Neuronal stem cell (in vitro differentiated cells): ENCODE data around the gene KDM4C.

ENCODE experiments used
- DNase-seq: peaks from one replicate; pipeline ENCODE4 v3.0.0-alpha.2; 2013; ENCODE audit warnings: low spot score
- H2AFZ ChIP-seq: one replicate; pipeline ENCODE4 v1.6.1; 2013; ENCODE audit warnings: mild to moderate bottlenecking, low read length, inconsistent platforms
- H2AK5ac ChIP-seq: 2 replicates; pipeline ENCODE4 v1.6.1; 2013; ENCODE audit warnings: low read depth, mild to moderate bottlenecking, inconsistent platforms, low read length, moderate library complexity, mixed read lengths
- H2BK120ac ChIP-seq: 2 replicates; pipeline ENCODE4 v1.6.1; 2013; ENCODE audit warnings: low read depth, mild to moderate bottlenecking, inconsistent platforms, low read length, moderate library complexity, mixed read lengths
- H2BK12ac ChIP-seq: one replicate; pipeline ENCODE4 v1.6.1; 2013; ENCODE audit warnings: low read length, inconsistent platforms
- H2BK15ac ChIP-seq: 2 replicates; pipeline ENCODE4 v1.6.1; 2013; ENCODE audit warnings: mild to moderate bottlenecking, low read length, inconsistent platforms, mixed read lengths
- H2BK5ac ChIP-seq: one replicate; pipeline ENCODE4 v1.6.1; 2013; ENCODE audit warnings: inconsistent platforms, mild to moderate bottlenecking, low read length, moderate library complexity
- H3K14ac ChIP-seq: one replicate; pipeline ENCODE4 v1.6.1; 2013; ENCODE audit warnings: low read length, inconsistent platforms
- H3K18ac ChIP-seq: 2 replicates; pipeline ENCODE4 v1.6.1; 2013; ENCODE audit warnings: low read length, inconsistent platforms
- H3K23ac ChIP-seq: 2 replicates; pipeline ENCODE4 v1.6.1; 2013; ENCODE audit warnings: low read depth, mild to moderate bottlenecking, mixed read lengths, low read length, inconsistent platforms; ENCODE audit not compliant: poor library complexity
- H3K27ac ChIP-seq: replicated peaks from 3 replicates; pipeline ENCODE4 v1.5.1; 2013; ENCODE audit warnings: low read length, inconsistent platforms
- H3K27me3 ChIP-seq, 3 experiments: 2 replicates each; pipeline ENCODE4 v1.6.1; 2013; ENCODE audit warnings: low read length in 3 of 3, mild to moderate bottlenecking in 2 of 3, inconsistent platforms in 1 of 3, low read depth in 1 of 3, mixed read lengths in 1 of 3, moderate library complexity in 1 of 3; ENCODE audit not compliant: control insufficient read depth in 3 of 3, insufficient read depth in 3 of 3
- H3K36me3 ChIP-seq, 2 donors: replicated peaks in 1 of 2; 2 replicates each; pipeline ENCODE4 v1.6.1; 2013; ENCODE audit warnings: low read length in 2 of 2; ENCODE audit not compliant: control insufficient read depth in 2 of 2, insufficient read depth in 2 of 2
- H3K4ac ChIP-seq: 2 replicates; pipeline ENCODE4 v1.6.1; 2013; ENCODE audit warnings: inconsistent platforms, mild to moderate bottlenecking, low read length, moderate library complexity
- H3K4me1 ChIP-seq, 2 donors: 1 replicate in 1 of 2; 2 replicates in 1 of 2; pipeline ENCODE4 v1.6.1; 2013; ENCODE audit warnings: low read length in 2 of 2, low read depth in 1 of 2; ENCODE audit not compliant: control insufficient read depth in 2 of 2, insufficient read depth in 1 of 2
- H3K4me2 ChIP-seq: one replicate; pipeline ENCODE4 v1.6.1; 2013; ENCODE audit warnings: mild to moderate bottlenecking, low read length, inconsistent platforms; ENCODE audit not compliant: insufficient read depth, poor library complexity, severe bottlenecking
- H3K4me3 ChIP-seq, 2 donors: 2 replicates each; pipeline ENCODE4 v1.5.1; 2013; ENCODE audit warnings: low read length in 2 of 2, mild to moderate bottlenecking in 2 of 2, inconsistent platforms in 1 of 2, moderate library complexity in 1 of 2
- H3K79me1 ChIP-seq: one replicate; pipeline ENCODE4 v1.6.1; 2013; ENCODE audit warnings: low read depth, mild to moderate bottlenecking, inconsistent platforms, low read length, moderate library complexity
- H3K9ac ChIP-seq: one replicate; pipeline ENCODE4 v1.6.1; 2013; ENCODE audit warnings: mild to moderate bottlenecking, low read depth, low read length, inconsistent platforms; ENCODE audit not compliant: poor library complexity
- H3K9me3 ChIP-seq, 2 donors: replicated peaks in 1 of 2; 2 replicates each; pipeline versions ENCODE3 to v1.6.1; 2013; ENCODE audit warnings: low read length in 2 of 2, mild to moderate bottlenecking in 2 of 2, inconsistent platforms in 1 of 2, low read depth in 1 of 2, mixed read lengths in 1 of 2, moderate library complexity in 1 of 2; ENCODE audit not compliant: control insufficient read depth in 2 of 2, insufficient read depth in 1 of 2
- H4K8ac ChIP-seq: one replicate; pipeline ENCODE4 v1.6.1; 2013; ENCODE audit warnings: low read depth, mild to moderate bottlenecking, inconsistent platforms, low read length, moderate library complexity
- H4K91ac ChIP-seq: one replicate; pipeline ENCODE4 v1.6.1; 2013; ENCODE audit warnings: low read length, low read depth, mild to moderate bottlenecking, inconsistent platforms; ENCODE audit not compliant: poor library complexity
- WGBS, 2 donors: extraction: QIAGEN DNeasy Blood & Tissue Kit; methylation state at CpG; one replicate each; pipeline ENCODE4 v1.1.7; 2013; ENCODE audit warnings: missing lambda C conversion rate in 2 of 2, mixed read lengths in 1 of 2; ENCODE audit not compliant: insufficient read length in 2 of 2, insufficient replicate concordance in 1 of 2; ENCODE audit errors: extremely low coverage in 2 of 2; 5-methylcytosine and 5-hydroxymethylcytosine counted together

KDM4C gene

DNA sequence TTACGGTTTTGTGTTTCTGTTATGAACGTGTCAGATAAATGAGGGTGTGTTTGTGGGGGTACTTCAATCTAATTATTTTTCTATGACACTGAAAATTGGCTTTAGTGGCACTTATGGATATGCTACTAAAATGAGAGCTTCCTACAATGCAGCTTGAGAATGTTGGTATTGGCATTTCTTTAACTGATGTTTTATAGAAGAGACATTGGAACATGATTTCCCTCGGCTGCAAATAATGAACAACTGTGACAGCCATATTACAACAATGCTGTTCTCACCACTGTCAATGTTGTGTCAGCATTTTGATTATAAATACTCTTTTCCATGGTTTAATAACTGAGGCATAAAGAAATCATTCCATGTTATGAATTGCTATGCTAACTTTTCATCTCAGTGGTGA lies 279.4 kb downstream of the KDM4C start:
- DNase-seq: no peak
- Histone ChIP-seq H3K27ac (no peak overlapping the region), H2BK120ac (no peak overlapping the region), H3K27me3 (no peaks in the 10 kb centered on the region), H3K9me3 (no peaks in the 10 kb centered on the region), H3K4me1 (no peaks in the 10 kb centered on the region), H3K23ac (no peak overlapping the region), H3K4me3 (no peak overlapping the region), H2AFZ (no peak overlapping the region), H3K4ac (no peak overlapping the region), H3K36me3 (no peaks in the 10 kb centered on the region), H3K9ac (no peak overlapping the region), H2BK5ac (no peak overlapping the region), H4K8ac (no peak overlapping the region), H3K14ac (no peak overlapping the region), H2BK12ac (no peak overlapping the region), H2BK15ac (no peak overlapping the region), H3K79me1 (no peaks in the 10 kb centered on the region), H4K91ac (no peak overlapping the region), H2AK5ac (no peak overlapping the region), H3K18ac (no peak overlapping the region), H3K4me2 (no peak overlapping the region)
- no CpG with 5 or more reads among the region's 3 CpGs for WGBS, 2 donors

DNA sequence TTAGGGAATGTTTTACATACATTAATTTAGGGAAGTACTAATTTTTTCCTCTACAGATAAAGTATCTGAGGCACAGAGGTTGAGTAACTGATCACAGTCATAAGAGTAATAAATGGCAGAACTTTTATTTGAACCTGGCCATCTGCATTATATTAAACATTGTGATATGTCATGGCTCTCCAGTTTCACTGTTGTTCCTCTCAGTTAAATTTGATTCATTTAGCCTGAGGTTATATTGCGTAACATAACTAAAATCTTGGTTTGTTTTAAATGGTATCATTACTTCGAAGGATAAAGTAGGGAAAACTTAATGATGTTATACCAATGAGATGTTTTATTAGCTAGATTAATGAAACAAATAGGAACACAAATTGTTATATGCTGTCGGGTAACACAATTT lies 284.4 kb downstream of the KDM4C start:
- Histone ChIP-seq H3K27ac (no peak overlapping the region), H2BK5ac (no peak overlapping the region), H3K79me1 (no peaks in the 10 kb centered on the region), H3K23ac (no peak overlapping the region), H3K4me2 (no peak overlapping the region), H3K36me3 (no peaks in the 10 kb centered on the region), H3K4ac (no peak overlapping the region), H4K91ac (no peak overlapping the region), H3K4me3 (no peak overlapping the region), H2AFZ (no peak overlapping the region), H3K4me1 (peaks cover 4 to 6% of the 10 kb centered on the region in 2 donors), H2BK12ac (no peak overlapping the region), H3K9ac (no peak overlapping the region), H2BK15ac (no peak overlapping the region), H4K8ac (no peak overlapping the region), H3K14ac (no peak overlapping the region), H2BK120ac (no peak overlapping the region), H3K27me3 (no peaks in the 10 kb centered on the region), H2AK5ac (no peak overlapping the region), H3K18ac (no peak overlapping the region), H3K9me3 (no peaks in the 10 kb centered on the region)
- no peak for DNase-seq
- WGBS, 2 donors: no CpG with 5 or more reads among the region's 3 CpGs

DNA sequence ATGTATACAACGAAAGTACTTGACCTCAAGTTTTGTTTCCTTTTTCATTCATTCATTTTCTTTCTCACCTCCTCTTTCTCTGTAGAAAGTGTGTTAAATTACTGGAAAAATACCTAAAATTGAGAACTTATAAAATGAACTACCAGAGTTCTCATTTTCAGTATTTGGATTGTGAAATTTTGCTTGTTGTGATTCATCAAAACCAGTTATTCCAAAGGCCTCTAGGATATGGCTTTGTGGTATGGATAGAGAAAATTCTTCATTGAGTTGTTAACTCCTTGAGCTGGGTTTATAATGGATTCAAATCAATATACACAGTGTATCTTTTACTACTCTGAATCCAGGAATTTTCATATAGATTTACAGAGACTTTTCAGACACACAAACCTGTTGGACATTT lies 287.6 kb downstream of the KDM4C start:
- WGBS, 2 donors: no CpG with 5 or more reads among the region's 1 CpG
- no peak for DNase-seq
- no peaks in the 10 kb centered on the region for H3K36me3 ChIP-seq

DNA sequence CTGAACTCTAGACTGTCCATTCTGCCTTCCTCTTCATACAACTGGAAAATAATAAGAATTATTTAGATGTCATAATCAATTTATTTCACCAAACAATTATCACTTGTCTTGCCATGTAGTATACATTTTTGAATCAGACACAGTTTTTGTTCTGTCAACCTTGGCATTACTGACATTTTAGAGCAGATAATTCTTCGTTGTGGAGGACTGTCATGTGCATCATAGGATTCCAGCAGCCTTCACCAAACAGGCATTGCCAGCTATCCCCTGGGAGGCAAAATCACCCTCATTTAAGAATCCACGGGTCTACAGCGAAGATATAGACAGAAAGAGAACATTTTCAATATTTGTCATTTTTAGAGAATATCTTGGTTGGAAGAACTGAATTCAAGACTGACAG lies 293.9 kb downstream of the KDM4C start:
- H2AK5ac ChIP-seq: no peak overlapping the region

More for the DNA sequence above, 287.6 kb downstream of the KDM4C start:
- Histone ChIP-seq H3K23ac (no peak overlapping the region), H2BK120ac (no peak overlapping the region), H3K4ac (no peak overlapping the region), H2BK12ac (no peak overlapping the region), H3K14ac (no peak overlapping the region), H3K79me1 (no peaks in the 10 kb centered on the region), H2BK5ac (no peak overlapping the region), H3K4me3 (no peak overlapping the region), H3K4me2 (no peak overlapping the region), H4K91ac (no peak overlapping the region), H3K18ac (no peak overlapping the region), H4K8ac (no peak overlapping the region), H3K27ac (no peak overlapping the region), H3K9ac (no peak overlapping the region), H2AFZ (no peak overlapping the region), H2AK5ac (no peak overlapping the region), H3K4me1 (peaks cover 4 to 6% of the 10 kb centered on the region in 2 donors), H3K27me3 (no peaks in the 10 kb centered on the region), H3K9me3 (no peaks in the 10 kb centered on the region), H2BK15ac (no peak overlapping the region)

More for the DNA sequence above, 293.9 kb downstream of the KDM4C start:
- Histone ChIP-seq H3K36me3 (no peaks in the 10 kb centered on the region), H3K9me3 (no peaks in the 10 kb centered on the region), H3K18ac (no peak overlapping the region), H3K23ac (no peak overlapping the region), H3K14ac (no peak overlapping the region), H3K9ac (no peak overlapping the region), H3K79me1 (no peaks in the 10 kb centered on the region), H2BK120ac (no peak overlapping the region), H3K27me3 (no peaks in the 10 kb centered on the region), H3K27ac (no peak overlapping the region), H2BK12ac (no peak overlapping the region), H4K8ac (no peak overlapping the region), H2BK5ac (no peak overlapping the region), H3K4me3 (no peak overlapping the region), H4K91ac (no peak overlapping the region), H3K4ac (no peak overlapping the region), H3K4me1 (peaks cover 2 to 9% of the 10 kb centered on the region in 2 donors), H2AFZ (no peak overlapping the region), H3K4me2 (no peak overlapping the region), H2BK15ac (no peak overlapping the region)
- no peak for DNase-seq
- WGBS, 2 donors: no CpG with 5 or more reads among the region's 3 CpGs
